SK-N-SH (cell line): ENCODE measurements around the gene RAD51B. TPM values are rescaled to one million over a fixed set of nuclear protein-coding genes. Genes with fewer than 3 reads are reported as not detected.

Source experiments
- CTCF ChIA-PET: fragments of 300-600, 350-600 bp; formaldehyde crosslinking; extraction: SDS; loops from one replicate; lab custom pipeline; 2021; lab: Yijun Ruan, JAX
- POLR2A ChIA-PET: fragments of 350-600 bp; sonication (Branson Sonifier 250); formaldehyde crosslinking; extraction: SDS; loops from one replicate; lab custom pipeline; 2020; ENCODE audit warnings: antibody characterized with exemption, inconsistent platforms; lab: Yijun Ruan, JAX
- DNase-seq: peaks from one replicate; pipeline ENCODE4 v3.0.0; 2012
- H2AFZ ChIP-seq: fragments of 200-600 bp; sonication (generic); 2 replicates; pipeline ENCODE4 v1.8.1; 2016; ENCODE audit warnings: antibody characterized with exemption, mild to moderate bottlenecking, low read depth
- H3F3A ChIP-seq: fragments of 200-600 bp; sonication (generic); replicated peaks from 2 replicates; pipeline ENCODE3; 2016; ENCODE audit warnings: antibody characterized with exemption, mild to moderate bottlenecking; ENCODE audit not compliant: insufficient read depth
- H3K27ac ChIP-seq, 2 experiments: fragments of 200-500 bp in 1 of 2; fragments of 200-600 bp in 1 of 2; sonication (Bioruptor generic) in 1 of 2; sonication (generic), shearing (Covaris generic) in 1 of 2; 2 replicates each; pipeline versions ENCODE4 v1.5.1 to v1.6.1; 2014 to 2016; ENCODE audit warnings: low read depth in 2 of 2, inconsistent platforms in 1 of 2, low read length in 1 of 2, mild to moderate bottlenecking in 1 of 2, mixed read lengths in 1 of 2
- H3K27me3 ChIP-seq: fragments of 200-600 bp; sonication (generic), shearing (Covaris generic); 2 replicates; pipeline ENCODE4 v1.6.1; 2016; ENCODE audit warnings: mixed run types; ENCODE audit not compliant: insufficient read depth
- H3K36me3 ChIP-seq, 2 experiments: fragments of 200-500 bp in 1 of 2; fragments of 200-600 bp in 1 of 2; sonication (Bioruptor generic) in 1 of 2; sonication (generic) in 1 of 2; replicated peaks in 1 of 2; 2 replicates each; pipeline versions ENCODE3 to v1.5.1; 2014 to 2016; ENCODE audit warnings: low read length in 1 of 2, mild to moderate bottlenecking in 1 of 2; ENCODE audit not compliant: insufficient read depth in 2 of 2, control insufficient read depth in 1 of 2
- H3K4me1 ChIP-seq, 2 experiments: fragments of 200-500 bp in 1 of 2; fragments of 200-600 bp in 1 of 2; sonication (Bioruptor generic) in 1 of 2; sonication (generic), shearing (Covaris generic) in 1 of 2; 2 replicates each; pipeline versions ENCODE4 v1.5.1 to v1.6.1; 2014 to 2016; ENCODE audit warnings: low read depth in 1 of 2, low read length in 1 of 2, mixed run types in 1 of 2; ENCODE audit not compliant: insufficient read depth in 2 of 2, control insufficient read depth in 1 of 2
- H3K4me2 ChIP-seq: fragments of 200-600 bp; sonication (generic), shearing (Covaris generic); 2 replicates; pipeline ENCODE4 v1.6.1; 2017; ENCODE audit warnings: mixed run types
- H3K4me3 ChIP-seq, 2 experiments: fragments of 200-500 bp in 1 of 2; fragments of 200-600 bp in 1 of 2; sonication (Bioruptor generic) in 1 of 2; sonication (generic), shearing (Covaris generic) in 1 of 2; 2 replicates each; pipeline versions ENCODE4 v1.5.1 to v1.8.1; 2014 to 2016; ENCODE audit warnings: low read depth in 2 of 2, inconsistent platforms in 1 of 2, low read length in 1 of 2, mild to moderate bottlenecking in 1 of 2, mixed read lengths in 1 of 2, moderate library complexity in 1 of 2
- H3K79me2 ChIP-seq: fragments of 200-600 bp; sonication (generic); 2 replicates; pipeline ENCODE4 v1.8.1; 2017; ENCODE audit warnings: mild to moderate bottlenecking; ENCODE audit not compliant: insufficient read depth
- H3K9ac ChIP-seq: fragments of 200-600 bp; sonication (generic); 2 replicates; pipeline ENCODE4 v1.6.1; 2017; ENCODE audit warnings: mixed run types
- H3K9me2 ChIP-seq: fragments of 200-600 bp; sonication (generic); 2 replicates; pipeline ENCODE4 v1.6.1; 2017; ENCODE audit warnings: mixed run types
- H3K9me3 ChIP-seq: fragments of 200-600 bp; sonication (generic); 2 replicates; pipeline ENCODE4 v1.6.1; 2017; ENCODE audit warnings: mixed run types, mild to moderate bottlenecking, moderate library complexity
- H4K20me1 ChIP-seq: fragments of 200-600 bp; sonication (generic); 2 replicates; pipeline ENCODE4 v1.6.1; 2017; ENCODE audit warnings: mild to moderate bottlenecking, mixed run types; ENCODE audit not compliant: insufficient read depth
- FOSL2 ChIP-seq: IDR thresholded peaks from 2 replicates; pipeline ENCODE4 v1.4.0; 2012; ENCODE audit warnings: low read depth, mild to moderate bottlenecking, moderate library complexity, borderline replicate concordance
- FOXJ3 ChIP-seq: sonication (generic); formaldehyde crosslinking; IDR thresholded peaks from 2 replicates; pipeline ENCODE4 v1.5.1; 2020; ENCODE audit warnings: mild to moderate bottlenecking, missing genetic modification reagents
- FOXM1 ChIP-seq: IDR thresholded peaks from 2 replicates; pipeline ENCODE4 v1.4.0; 2012; ENCODE audit warnings: low read depth, mild to moderate bottlenecking
- GABPA ChIP-seq: IDR thresholded peaks from 2 replicates; pipeline ENCODE4 v1.4.0; 2012; ENCODE audit warnings: low read depth, mild to moderate bottlenecking
- GATA2 ChIP-seq: sonication (generic); formaldehyde crosslinking; IDR thresholded peaks from 2 replicates; pipeline ENCODE4 v1.5.0; 2020; ENCODE audit warnings: mild to moderate bottlenecking, missing genetic modification reagents
- JUND ChIP-seq: IDR thresholded peaks from 2 replicates; pipeline ENCODE4 v1.4.0; 2012
- MEF2A ChIP-seq: IDR thresholded peaks from 2 replicates; pipeline ENCODE4 v1.4.0; 2012; ENCODE audit warnings: low read depth, borderline replicate concordance
- MXI1 ChIP-seq: IDR thresholded peaks from 2 replicates; pipeline ENCODE4 v1.6.1; 2012; ENCODE audit warnings: mild to moderate bottlenecking, low read depth, low read length, improper control_type of control experiment
- NFIC ChIP-seq: IDR thresholded peaks from 2 replicates; pipeline ENCODE4 v1.4.0; 2012; ENCODE audit warnings: borderline replicate concordance
- POLR2AphosphoS5 ChIP-seq: IDR thresholded peaks from 2 replicates; pipeline ENCODE4 v1.6.1; 2012; ENCODE audit warnings: low read depth, low read length
- RAD21 ChIP-seq: IDR thresholded peaks from 2 replicates; pipeline ENCODE4 v1.6.1; 2012; ENCODE audit warnings: mild to moderate bottlenecking, low read length
- RCOR1 ChIP-seq: fragments of 150-350 bp; IDR thresholded peaks from 2 replicates; pipeline ENCODE4 v1.6.1; 2017; ENCODE audit warnings: antibody characterized with exemption, low read length
- RXRA ChIP-seq: IDR thresholded peaks from 2 replicates; pipeline ENCODE4 v1.4.0; 2012; ENCODE audit warnings: low read depth, mild to moderate bottlenecking, borderline replicate concordance
- SIN3A ChIP-seq: IDR thresholded peaks from 2 replicates; pipeline ENCODE4 v1.6.1; 2012; ENCODE audit warnings: low read depth, mild to moderate bottlenecking, low read length, moderate library complexity, borderline replicate concordance
- TAF1 ChIP-seq: IDR thresholded peaks from 2 replicates; pipeline ENCODE4 v1.6.1; 2012; ENCODE audit warnings: low read depth, mild to moderate bottlenecking, low read length, moderate library complexity, borderline replicate concordance
- WGBS: methylation state at CpG from one replicate; pipeline ENCODE4 v1.1.6; 2017; ENCODE audit warnings: low lambda C conversion rate; 5-methylcytosine and 5-hydroxymethylcytosine counted together
- polyA plus RNA-seq, 3 experiments: library from polyadenylated mRNA; depleted of rRNA; stranded (reverse); fragments of >200 nt; gene quantifications; 2 replicates each; pipeline ENCODE4 v1.2.3, GENCODE V29; 2012
- TF ChIP-seq, protein P1 (sequence below): IDR thresholded peaks from 2 replicates; pipeline ENCODE4; 2012
- TF ChIP-seq, protein P2 (sequence below): fragments of 150-350 bp; IDR thresholded peaks from 2 replicates; pipeline ENCODE4 v1.6.1; 2016; ENCODE audit warnings: mild to moderate bottlenecking, low read depth, low read length
- TF ChIP-seq, protein P3 (sequence below): IDR thresholded peaks from 2 replicates; pipeline ENCODE4 v1.4.0; 2012; ENCODE audit warnings: low read depth
- TF ChIP-seq, protein P4 (sequence below): fragments of 150-350 bp; IDR thresholded peaks from 2 replicates; pipeline ENCODE4 v1.6.1; 2017; ENCODE audit warnings: antibody characterized with exemption, low read length, low read depth, borderline replicate concordance
- TF ChIP-seq, protein P5 (sequence below): fragments of 200-600 bp; sonication (generic); IDR thresholded peaks from 2 replicates; pipeline ENCODE4 v1.6.1; 2017; ENCODE audit warnings: antibody characterized with exemption, mild to moderate bottlenecking, moderate library complexity

Gene RAD51B
- polyA plus RNA-seq, 1 of the 3 experiments (the other 2 are of a cell fraction) = 6.0 TPM

DNA sequence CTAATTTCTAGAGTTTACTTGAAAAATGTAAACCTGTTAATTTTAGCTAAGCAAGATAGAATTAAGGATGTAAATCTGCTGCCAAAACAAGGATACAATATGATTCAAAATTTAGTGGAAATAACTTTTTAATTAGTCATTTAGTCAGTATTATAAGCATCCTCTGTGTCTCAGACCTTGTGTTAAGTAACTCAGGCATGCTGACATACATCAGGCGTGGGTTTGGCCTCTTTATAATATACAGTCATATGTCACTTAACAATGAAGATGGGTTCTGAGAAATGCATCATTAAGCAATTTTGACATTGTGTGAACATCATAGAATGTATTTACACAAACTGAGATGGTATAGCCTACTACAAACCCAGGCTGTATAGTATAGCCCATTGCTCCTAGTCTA, 586.4 kb downstream of the RAD51B start:
- no peak for DNase-seq
- Histone ChIP-seq H4K20me1 (no peaks in the 10 kb centered on the region), H3K4me2 (no peak overlapping the region), H3K9me3 (no peaks in the 10 kb centered on the region), H3F3A (peaks cover 5% of the 10 kb centered on the region), H3K36me3 (no peaks in the 10 kb centered on the region), H3K4me1 (peaks cover 2 to 21% of the 10 kb centered on the region in 2 experiments; a peak in 3 of 4 replicates), H2AFZ (no peak overlapping the region), H3K27ac (no peak overlapping the region), H3K79me2 (no peaks in the 10 kb centered on the region), H3K9me2 (no peaks in the 10 kb centered on the region), H3K9ac (no peak overlapping the region), H3K4me3 (no peak overlapping the region), H3K27me3 (no peaks in the 10 kb centered on the region)
- TF ChIP-seq FOXM1 (no peak), POLR2AphosphoS5 (no peak)
- TF ChIP-seq, protein P1, sequence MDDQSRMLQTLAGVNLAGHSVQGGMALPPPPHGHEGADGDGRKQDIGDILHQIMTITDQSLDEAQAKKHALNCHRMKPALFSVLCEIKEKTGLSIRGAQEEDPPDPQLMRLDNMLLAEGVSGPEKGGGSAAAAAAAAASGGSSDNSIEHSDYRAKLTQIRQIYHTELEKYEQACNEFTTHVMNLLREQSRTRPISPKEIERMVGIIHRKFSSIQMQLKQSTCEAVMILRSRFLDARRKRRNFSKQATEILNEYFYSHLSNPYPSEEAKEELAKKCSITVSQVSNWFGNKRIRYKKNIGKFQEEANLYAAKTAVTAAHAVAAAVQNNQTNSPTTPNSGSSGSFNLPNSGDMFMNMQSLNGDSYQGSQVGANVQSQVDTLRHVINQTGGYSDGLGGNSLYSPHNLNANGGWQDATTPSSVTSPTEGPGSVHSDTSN = peak; percentile 35; the same call in 1 of the 2 replicates
- WGBS = 88% methylated on average over 1 of the region's 1 CpG
- ChIA-PET POLR2A (no interaction called here), CTCF (no interaction called here)

DNA sequence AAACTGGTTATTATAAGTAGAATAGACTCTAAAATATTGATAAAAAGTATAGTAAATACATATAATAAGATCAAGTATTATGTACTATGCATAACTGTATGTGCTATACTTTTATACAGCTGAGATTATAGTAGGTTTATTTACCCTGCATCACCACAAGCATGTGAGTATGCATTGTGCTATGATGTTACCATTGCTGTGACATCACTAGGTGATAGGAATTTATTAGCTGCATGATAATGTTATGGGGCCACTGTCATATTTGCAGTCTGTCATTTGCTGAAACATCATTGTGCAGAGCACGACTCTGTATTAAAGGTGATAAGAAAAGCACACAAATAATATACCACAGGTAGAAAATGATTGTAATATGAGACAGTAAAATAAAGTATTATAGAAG, 587.7 kb downstream of the RAD51B start:
- DNase-seq = no peak
- Histone ChIP-seq H3K4me2 (no peak overlapping the region), H3K9me2 (no peaks in the 10 kb centered on the region), H2AFZ (no peak overlapping the region), H3K27ac (no peak overlapping the region), H3K4me1 (peaks cover 2 to 21% of the 10 kb centered on the region in 2 experiments; a peak in 3 of 4 replicates), H3K4me3 (no peak overlapping the region), H3K79me2 (no peaks in the 10 kb centered on the region), H3K27me3 (no peaks in the 10 kb centered on the region), H3F3A (peaks cover 5% of the 10 kb centered on the region), H3K9ac (no peak overlapping the region), H3K9me3 (no peaks in the 10 kb centered on the region), H4K20me1 (no peaks in the 10 kb centered on the region), H3K36me3 (no peaks in the 10 kb centered on the region)
- ChIA-PET CTCF (no interaction called here), POLR2A (no interaction called here)
- 68% methylated on average over 1 of the region's 1 CpG for WGBS
- no peak for TF ChIP-seq RAD21
- TF ChIP-seq NFIC = no peak
- no peak for TF ChIP-seq SIN3A
- no peak for TF ChIP-seq FOXJ3
- TF ChIP-seq GABPA = no peak
- no peak for TF ChIP-seq RXRA
- no peak for TF ChIP-seq JUND
- no peak for TF ChIP-seq MEF2A
- TF ChIP-seq, protein P2, sequence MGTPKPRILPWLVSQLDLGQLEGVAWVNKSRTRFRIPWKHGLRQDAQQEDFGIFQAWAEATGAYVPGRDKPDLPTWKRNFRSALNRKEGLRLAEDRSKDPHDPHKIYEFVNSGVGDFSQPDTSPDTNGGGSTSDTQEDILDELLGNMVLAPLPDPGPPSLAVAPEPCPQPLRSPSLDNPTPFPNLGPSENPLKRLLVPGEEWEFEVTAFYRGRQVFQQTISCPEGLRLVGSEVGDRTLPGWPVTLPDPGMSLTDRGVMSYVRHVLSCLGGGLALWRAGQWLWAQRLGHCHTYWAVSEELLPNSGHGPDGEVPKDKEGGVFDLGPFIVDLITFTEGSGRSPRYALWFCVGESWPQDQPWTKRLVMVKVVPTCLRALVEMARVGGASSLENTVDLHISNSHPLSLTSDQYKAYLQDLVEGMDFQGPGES = no peak
- TF ChIP-seq FOXM1 = no peak
- TF ChIP-seq GATA2 (CRISPR knock-in tag) = no peak
- TF ChIP-seq, protein P3, sequence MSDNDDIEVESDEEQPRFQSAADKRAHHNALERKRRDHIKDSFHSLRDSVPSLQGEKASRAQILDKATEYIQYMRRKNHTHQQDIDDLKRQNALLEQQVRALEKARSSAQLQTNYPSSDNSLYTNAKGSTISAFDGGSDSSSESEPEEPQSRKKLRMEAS = no peak
- TF ChIP-seq TAF1 = no peak
- no peak for TF ChIP-seq RCOR1
- TF ChIP-seq, protein P4, sequence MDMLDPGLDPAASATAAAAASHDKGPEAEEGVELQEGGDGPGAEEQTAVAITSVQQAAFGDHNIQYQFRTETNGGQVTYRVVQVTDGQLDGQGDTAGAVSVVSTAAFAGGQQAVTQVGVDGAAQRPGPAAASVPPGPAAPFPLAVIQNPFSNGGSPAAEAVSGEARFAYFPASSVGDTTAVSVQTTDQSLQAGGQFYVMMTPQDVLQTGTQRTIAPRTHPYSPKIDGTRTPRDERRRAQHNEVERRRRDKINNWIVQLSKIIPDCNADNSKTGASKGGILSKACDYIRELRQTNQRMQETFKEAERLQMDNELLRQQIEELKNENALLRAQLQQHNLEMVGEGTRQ = no peak
- no peak for TF ChIP-seq MXI1
- TF ChIP-seq FOSL2 = no peak
- TF ChIP-seq, protein P5, sequence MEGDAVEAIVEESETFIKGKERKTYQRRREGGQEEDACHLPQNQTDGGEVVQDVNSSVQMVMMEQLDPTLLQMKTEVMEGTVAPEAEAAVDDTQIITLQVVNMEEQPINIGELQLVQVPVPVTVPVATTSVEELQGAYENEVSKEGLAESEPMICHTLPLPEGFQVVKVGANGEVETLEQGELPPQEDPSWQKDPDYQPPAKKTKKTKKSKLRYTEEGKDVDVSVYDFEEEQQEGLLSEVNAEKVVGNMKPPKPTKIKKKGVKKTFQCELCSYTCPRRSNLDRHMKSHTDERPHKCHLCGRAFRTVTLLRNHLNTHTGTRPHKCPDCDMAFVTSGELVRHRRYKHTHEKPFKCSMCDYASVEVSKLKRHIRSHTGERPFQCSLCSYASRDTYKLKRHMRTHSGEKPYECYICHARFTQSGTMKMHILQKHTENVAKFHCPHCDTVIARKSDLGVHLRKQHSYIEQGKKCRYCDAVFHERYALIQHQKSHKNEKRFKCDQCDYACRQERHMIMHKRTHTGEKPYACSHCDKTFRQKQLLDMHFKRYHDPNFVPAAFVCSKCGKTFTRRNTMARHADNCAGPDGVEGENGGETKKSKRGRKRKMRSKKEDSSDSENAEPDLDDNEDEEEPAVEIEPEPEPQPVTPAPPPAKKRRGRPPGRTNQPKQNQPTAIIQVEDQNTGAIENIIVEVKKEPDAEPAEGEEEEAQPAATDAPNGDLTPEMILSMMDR = no peak
